Stomach (tissue), 9 donors: ENCODE data around the gene PLCL2. TPM values are rescaled to one million over a fixed set of nuclear protein-coding genes. Genes with fewer than 3 reads are reported as not detected.

Experiments used
- DNase-seq, 2 donors: peaks; one replicate each; pipeline versions ENCODE4 v3.0.0 to v3.0.0-alpha.2; 2013 to 2019
- H3K27ac ChIP-seq, 5 donors: fragments of 200-600 bp in 4 of 5; sonication (generic) in 4 of 5; one replicate each; pipeline ENCODE4 v1.5.1; 2013 to 2019; ENCODE audit warnings: mild to moderate bottlenecking in 1 of 5, moderate library complexity in 1 of 5
- H3K27me3 ChIP-seq, 3 donors: fragments of 200-600 bp; sonication (generic); one replicate each; pipeline ENCODE4 v1.5.1; 2017 to 2019; ENCODE audit warnings: mixed run types in 1 of 3
- H3K36me3 ChIP-seq, 4 donors: fragments of 200-600 bp; sonication (generic); 1 replicate in 3 of 4; 2 replicates in 1 of 4; pipeline ENCODE4 v1.5.1; 2016 to 2019
- H3K4me1 ChIP-seq, 4 donors: fragments of 200-600 bp; sonication (generic); one replicate each; pipeline ENCODE4 v1.5.1; 2016 to 2019
- H3K4me3 ChIP-seq, 4 donors: fragments of 200-600 bp; sonication (generic) in 3 of 4; one replicate each; pipeline ENCODE4 v1.5.1; 2016 to 2019; ENCODE audit warnings: mild to moderate bottlenecking in 1 of 4
- H3K9me3 ChIP-seq, 4 donors: fragments of 200-600 bp; sonication (generic); one replicate each; pipeline ENCODE4 v1.5.1; 2016 to 2019
- EP300 ChIP-seq: sonication (generic); formaldehyde crosslinking; IDR thresholded peaks from one replicate; pipeline ENCODE4 v1.6.1; 2017; ENCODE audit warnings: antibody characterized with exemption
- POLR2A ChIP-seq, 4 donors: fragments of 450-650 bp; IDR thresholded peaks; one replicate each; pipeline ENCODE4 v1.6.1; 2016; ENCODE audit warnings: antibody characterized with exemption in 4 of 4, control low read depth in 2 of 4, mild to moderate bottlenecking in 1 of 4, moderate library complexity in 1 of 4
- POLR2AphosphoS5 ChIP-seq, 3 donors: sonication (generic); formaldehyde crosslinking; IDR thresholded peaks; one replicate each; pipeline ENCODE4 v1.6.1; 2016; ENCODE audit warnings: antibody characterized with exemption in 3 of 3
- WGBS, 5 donors: extraction: QIAGEN DNeasy Blood & Tissue Kit in 3 of 5; methylation state at CpG; one replicate each; pipeline versions ENCODE4 v1.1.5 to v1.1.7; 2013 to 2018; 5-methylcytosine and 5-hydroxymethylcytosine counted together
- intact Hi-C: fragments of 100-400 bp; cut with DNase I; formaldehyde crosslinking; loops from one replicate; pipeline ENCODE4 v1.15.1; 2023; ENCODE audit warnings: low total_unique reads
- polyA plus RNA-seq, 3 donors: library from polyadenylated mRNA; stranded (reverse); fragments of 200-250 nt; gene quantifications; one replicate each; pipeline ENCODE4 v1.2.3, GENCODE V29; 2013
- total RNA-seq, 5 donors: library from RNA; depleted of rRNA; stranded (reverse); fragments of >200 nt; gene quantifications; one replicate each; pipeline versions ENCODE4 v1.1.0 to v1.2.3, GENCODE V29; 2014 to 2016
- TF ChIP-seq, protein P1 (sequence below), 7 experiments: fragments of 450-650 bp in 4 of 7; fragments of 200-600 bp in 3 of 7; sonication (generic) in 3 of 7; IDR thresholded peaks; one replicate each; pipeline ENCODE4 v1.5.1; 2016 to 2019; ENCODE audit warnings: antibody characterized with exemption in 7 of 7, control low read depth in 2 of 7, mild to moderate bottlenecking in 1 of 7
- donor health status: healthy with polysubstance abuse.
- donor health status: Bipolar disorder and iron deficiency.
- donor health status: healthy.

PLCL2 gene
- total and polyA plus RNA-seq, 8 donors, result 1.0 to 34.9 (median 5.7) TPM

DNA sequence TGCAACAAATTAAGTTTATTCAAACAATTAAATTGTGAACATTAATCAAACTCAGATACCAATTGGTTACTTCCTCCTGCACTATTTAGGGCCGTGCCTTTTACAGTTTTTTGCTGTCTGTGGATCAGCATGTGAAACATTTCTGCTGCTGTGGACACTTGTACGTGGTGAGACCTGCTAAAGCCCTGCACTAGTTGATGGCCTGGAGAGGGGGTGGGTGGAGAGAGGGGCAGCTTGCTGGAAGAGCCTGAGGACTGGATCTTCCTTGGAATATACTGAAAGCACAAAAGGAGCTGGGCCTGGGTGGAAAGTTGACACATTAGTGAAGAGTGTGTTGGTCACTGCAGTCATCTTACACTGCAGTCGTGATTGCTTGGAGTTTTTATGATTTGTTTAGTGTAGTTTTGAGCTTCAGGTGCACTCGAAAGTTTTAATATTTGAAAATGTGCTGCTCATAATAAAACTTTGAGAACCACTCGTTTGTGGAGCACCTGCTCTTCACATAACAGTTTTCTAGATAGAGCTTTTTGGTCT, 11.4 kb downstream of the PLCL2 start:
- peak overlapping the region in 1 of 5 donors; percentile 3 for H3K27ac ChIP-seq
- H3K4me1 ChIP-seq, result peaks cover 12 to 53% (median 30%) of the 10 kb centered on the region in 4 donors
- no peaks in the 10 kb centered on the region for H3K27me3 ChIP-seq
- WGBS, 5 donors, result 30 to 69% (median 43%) methylated on average over 5 of the region's 5 CpGs
- no peaks in the 10 kb centered on the region for H3K9me3 ChIP-seq
- intact Hi-C loops, result no loop called here
- no peaks in the 10 kb centered on the region for H3K36me3 ChIP-seq
- no peak overlapping the region for H3K4me3 ChIP-seq
- no peak for TF ChIP-seq EP300
- TF ChIP-seq, protein P1, sequence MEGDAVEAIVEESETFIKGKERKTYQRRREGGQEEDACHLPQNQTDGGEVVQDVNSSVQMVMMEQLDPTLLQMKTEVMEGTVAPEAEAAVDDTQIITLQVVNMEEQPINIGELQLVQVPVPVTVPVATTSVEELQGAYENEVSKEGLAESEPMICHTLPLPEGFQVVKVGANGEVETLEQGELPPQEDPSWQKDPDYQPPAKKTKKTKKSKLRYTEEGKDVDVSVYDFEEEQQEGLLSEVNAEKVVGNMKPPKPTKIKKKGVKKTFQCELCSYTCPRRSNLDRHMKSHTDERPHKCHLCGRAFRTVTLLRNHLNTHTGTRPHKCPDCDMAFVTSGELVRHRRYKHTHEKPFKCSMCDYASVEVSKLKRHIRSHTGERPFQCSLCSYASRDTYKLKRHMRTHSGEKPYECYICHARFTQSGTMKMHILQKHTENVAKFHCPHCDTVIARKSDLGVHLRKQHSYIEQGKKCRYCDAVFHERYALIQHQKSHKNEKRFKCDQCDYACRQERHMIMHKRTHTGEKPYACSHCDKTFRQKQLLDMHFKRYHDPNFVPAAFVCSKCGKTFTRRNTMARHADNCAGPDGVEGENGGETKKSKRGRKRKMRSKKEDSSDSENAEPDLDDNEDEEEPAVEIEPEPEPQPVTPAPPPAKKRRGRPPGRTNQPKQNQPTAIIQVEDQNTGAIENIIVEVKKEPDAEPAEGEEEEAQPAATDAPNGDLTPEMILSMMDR (IDR thresholded peaks at IDR 0.05), result no peak
- no peak for DNase-seq

DNA sequence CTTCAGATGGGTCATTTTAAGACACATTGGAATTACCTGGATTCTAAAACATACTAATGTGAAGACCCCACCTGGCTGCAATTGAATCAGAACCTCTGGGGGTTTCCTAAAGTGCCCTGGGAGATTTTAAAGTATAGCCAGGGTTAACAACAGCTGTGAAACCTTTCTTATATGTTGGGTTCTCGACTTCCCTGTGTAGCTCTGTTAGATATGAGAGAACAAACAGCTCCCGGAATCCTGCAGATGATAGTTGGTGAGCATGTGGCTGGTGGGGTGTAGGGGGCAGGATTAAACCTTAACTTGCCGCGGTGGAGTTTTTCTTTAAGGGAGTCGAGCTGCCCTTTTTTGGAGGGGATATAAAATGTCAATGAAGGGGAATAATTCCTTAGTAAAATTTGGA, 12.1 kb downstream of the PLCL2 start:
- Histone ChIP-seq H3K9me3 (no peaks in the 10 kb centered on the region), H3K27me3 (no peaks in the 10 kb centered on the region), H3K27ac (no peak overlapping the region), H3K36me3 (no peaks in the 10 kb centered on the region), H3K4me3 (no peak overlapping the region), H3K4me1 (peaks cover 12 to 52% (median 31%) of the 10 kb centered on the region in 4 donors)
- 32 to 45% (median 44%) methylated on average over 5 of the region's 5 CpGs for WGBS, 5 donors
- TF ChIP-seq, protein P1 (IDR thresholded peaks at IDR 0.05), result no peak
- TF ChIP-seq POLR2AphosphoS5 (IDR thresholded peaks at IDR 0.05) (no peak), EP300 (no peak), POLR2A (IDR thresholded peaks at IDR 0.05) (no peak)
- intact Hi-C loops, result no loop called here
- DNase-seq, result no peak

DNA sequence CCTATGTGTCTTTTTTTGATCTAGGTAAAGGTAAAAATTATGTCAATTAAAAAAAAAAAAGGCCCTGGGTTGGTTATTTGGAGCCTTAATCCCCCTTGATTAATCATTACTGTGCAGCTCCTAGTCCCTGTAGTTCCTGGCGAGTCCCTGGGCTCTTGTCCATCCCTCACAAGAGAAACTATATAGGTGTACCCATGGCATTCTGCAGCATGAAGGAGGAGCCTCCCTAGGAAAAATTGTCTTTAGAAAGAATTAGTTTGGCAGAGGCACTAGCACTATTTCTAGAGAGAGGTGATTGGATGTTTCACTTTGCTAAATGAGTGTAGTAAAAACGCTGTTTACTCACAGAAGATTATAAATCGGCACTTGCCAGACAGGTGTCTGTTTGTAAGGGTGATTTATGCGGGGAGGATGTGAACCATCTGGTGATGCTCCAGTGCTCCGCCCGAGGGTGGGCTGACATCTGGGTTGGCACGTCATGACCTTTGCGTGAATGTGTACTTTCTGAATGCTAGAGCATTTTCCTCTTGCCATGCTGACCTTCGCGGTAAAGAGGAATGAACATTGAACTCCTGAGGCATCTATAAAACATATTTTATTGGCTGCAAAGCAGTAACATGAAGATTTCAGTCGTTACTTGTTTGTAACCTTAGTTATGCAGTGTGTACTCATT, 12.6 kb downstream of the PLCL2 start:
- Histone ChIP-seq H3K9me3 (no peaks in the 10 kb centered on the region), H3K36me3 (no peaks in the 10 kb centered on the region), H3K27ac (no peak overlapping the region), H3K4me1 (peaks cover 12 to 51% (median 30%) of the 10 kb centered on the region in 4 donors), H3K27me3 (no peaks in the 10 kb centered on the region), H3K4me3 (peak overlapping the region in 3 of 4 donors; percentile 1 to 17 (median 16))
- intact Hi-C loops, result no loop called here
- TF ChIP-seq, protein P1 (IDR thresholded peaks at IDR 0.05), result no peak
- TF ChIP-seq EP300 (no peak), POLR2AphosphoS5 (IDR thresholded peaks at IDR 0.05) (no peak), POLR2A (IDR thresholded peaks at IDR 0.05) (no peak)
- WGBS, 5 donors, result 22 to 47% (median 33%) methylated on average over 11 of the region's 11 CpGs
- DNase-seq, result peak in 1 of 2 donors; percentile 56

DNA sequence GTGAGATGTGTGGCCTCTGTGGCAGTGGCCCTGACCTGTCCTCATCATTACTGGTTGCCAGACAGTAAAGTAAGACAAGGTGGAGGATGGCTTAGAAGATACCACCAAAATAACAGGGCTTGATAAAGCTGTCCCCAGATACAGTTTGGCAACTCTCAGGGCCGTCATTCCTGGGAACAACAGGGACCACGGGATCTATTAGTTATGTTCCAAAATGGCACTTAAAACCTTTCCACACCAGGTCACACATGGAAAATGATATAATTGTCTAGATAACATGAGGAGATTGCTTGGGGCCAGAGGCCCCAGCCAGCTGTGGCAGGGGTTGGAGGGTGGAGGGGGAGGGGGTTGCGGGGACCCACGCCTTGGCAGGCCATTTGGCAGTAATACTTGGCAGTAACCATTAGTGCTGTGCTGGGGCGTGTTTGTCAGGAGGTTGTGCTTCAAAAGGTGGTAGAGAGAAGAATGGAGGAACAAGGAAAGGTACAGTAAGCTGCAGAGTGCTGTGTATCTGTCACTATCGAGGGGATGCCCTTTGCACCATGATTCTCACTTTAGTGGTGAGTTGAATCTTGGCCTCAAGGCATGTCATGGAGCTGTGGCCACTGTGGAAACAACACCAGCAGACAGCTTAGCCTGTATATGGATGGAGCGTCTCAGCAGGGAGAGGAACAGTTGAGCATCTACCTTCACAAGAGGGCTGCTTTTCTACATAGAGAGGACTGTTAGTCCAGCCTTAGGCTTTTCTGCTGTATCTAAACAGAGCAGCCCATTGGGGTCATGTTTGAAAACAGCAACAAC, 14.0 kb downstream of the PLCL2 start:
- Histone ChIP-seq H3K4me3 (no peak overlapping the region), H3K9me3 (no peaks in the 10 kb centered on the region), H3K4me1 (peaks cover 12 to 42% (median 27%) of the 10 kb centered on the region in 4 donors), H3K27ac (no peak overlapping the region), H3K36me3 (no peaks in the 10 kb centered on the region), H3K27me3 (no peaks in the 10 kb centered on the region)
- 68 to 83% (median 71%) methylated on average over 7 of the region's 7 CpGs for WGBS, 5 donors
- no peak for DNase-seq
- TF ChIP-seq POLR2A (IDR thresholded peaks at IDR 0.05) (no peak), POLR2AphosphoS5 (IDR thresholded peaks at IDR 0.05) (no peak), EP300 (no peak)
- TF ChIP-seq, protein P1 (IDR thresholded peaks at IDR 0.05), result no peak
- intact Hi-C loops, result no loop called here
